Left renal cortex interstitium (tissue), 4 donors: ENCODE results near the gene PACS1. TPM values are rescaled to one million over a fixed set of nuclear protein-coding genes. Genes with fewer than 3 reads are reported as not detected.
"Not testable (repeated sequence)": the region's sequence is repeated elsewhere in the genome, so short reads cannot be mapped to it uniquely, and the experiment has no call there.

Experiments
- DNase-seq, 4 donors: peaks; one replicate each; pipeline ENCODE4 v3.0.0-alpha.2; 2013; ENCODE audit warnings: low read depth in 4 of 4, low spot score in 2 of 4, missing footprints in 1 of 4
- polyA plus RNA-seq, 4 donors: library from polyadenylated mRNA; unstranded; fragments of 120-200 nt; gene quantifications; one replicate each; pipeline ENCODE4 v1.2.1, GENCODE V29; 2013; ENCODE audit not compliant: insufficient read length in 4 of 4

PACS1 gene
- polyA plus RNA-seq, 4 donors = 38.5 to 57.0 (median 50.4) TPM

DNA sequence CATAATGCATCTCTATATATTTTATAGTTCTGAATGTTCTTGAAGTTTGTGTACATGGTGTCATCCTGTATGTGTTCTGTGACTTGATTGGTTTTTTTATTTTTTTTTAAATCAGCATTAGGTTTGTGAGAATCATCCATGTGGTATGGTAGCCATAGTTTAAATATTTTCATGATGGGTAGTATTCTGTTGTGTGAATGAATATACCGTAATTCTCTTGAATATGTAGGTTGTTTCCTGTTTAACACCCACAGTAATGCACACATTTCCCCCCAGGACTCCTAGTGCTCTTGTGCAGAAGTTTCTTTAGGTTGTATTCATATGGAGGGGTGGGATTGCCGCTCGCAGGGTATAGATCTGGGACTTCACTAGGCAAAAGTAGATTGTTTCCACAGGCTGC lies 2.0 kb downstream of the PACS1 start:
- DNase-seq = no peak

DNA sequence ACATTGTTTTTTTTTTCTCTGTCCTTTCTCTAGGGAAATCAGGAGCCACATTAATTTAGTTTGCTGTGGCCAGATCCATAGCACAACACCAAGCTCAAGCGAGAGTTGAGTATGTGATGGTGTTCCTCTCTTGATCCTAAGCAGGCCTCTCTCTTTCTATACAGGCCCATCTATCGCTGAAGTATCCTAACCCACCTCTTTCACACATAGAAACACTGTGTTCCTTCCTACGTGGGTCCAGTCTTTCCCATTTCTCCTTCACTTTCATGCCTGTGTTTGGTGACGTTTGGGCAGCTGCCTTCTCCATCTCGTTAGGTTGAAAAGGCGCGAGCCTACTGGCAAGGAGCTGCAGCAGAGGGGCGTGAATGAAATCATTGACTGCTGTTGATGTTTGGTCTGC lies 2.4 kb downstream of the PACS1 start:
- no peak for DNase-seq

DNA sequence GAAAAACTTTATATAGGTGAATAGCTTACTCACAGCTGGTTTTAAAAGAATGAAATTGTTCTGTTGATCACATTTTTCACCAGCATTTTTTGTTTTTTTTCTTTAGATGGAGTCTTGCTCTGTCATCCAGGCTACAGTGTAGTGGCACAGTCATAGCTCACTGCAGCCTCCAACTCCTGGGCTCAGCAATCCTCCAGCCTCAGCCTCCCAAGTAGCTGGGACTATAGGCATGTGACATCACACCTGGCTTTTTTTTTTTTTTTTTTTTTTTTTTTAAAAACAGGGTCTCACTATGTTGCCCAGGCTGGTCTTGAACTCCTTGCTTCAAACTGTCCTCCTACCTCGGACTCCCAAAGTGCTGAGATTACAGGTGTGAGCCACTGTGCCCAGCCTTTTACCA lies 3.6 kb downstream of the PACS1 start:
- no peak for DNase-seq

DNA sequence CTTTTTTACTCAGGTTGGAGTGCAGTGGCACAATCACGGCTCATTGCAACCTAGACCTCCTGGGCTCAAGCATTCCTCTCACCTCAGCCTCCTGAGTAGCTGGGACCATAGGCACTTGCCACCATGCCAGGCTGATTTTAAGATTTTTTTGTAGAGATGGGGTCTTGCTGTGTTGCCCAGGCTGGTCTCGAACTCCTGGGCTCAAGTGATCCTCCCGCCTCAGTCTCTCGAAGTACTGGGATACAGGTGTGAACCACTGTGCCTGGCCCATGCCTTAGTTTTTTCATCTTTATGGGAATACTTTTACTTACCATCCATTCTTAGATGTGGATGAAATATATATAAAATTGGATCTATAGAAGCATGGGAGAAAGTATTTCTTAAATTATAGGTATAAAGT lies 5.2 kb downstream of the PACS1 start:
- DNase-seq = no peak

DNA sequence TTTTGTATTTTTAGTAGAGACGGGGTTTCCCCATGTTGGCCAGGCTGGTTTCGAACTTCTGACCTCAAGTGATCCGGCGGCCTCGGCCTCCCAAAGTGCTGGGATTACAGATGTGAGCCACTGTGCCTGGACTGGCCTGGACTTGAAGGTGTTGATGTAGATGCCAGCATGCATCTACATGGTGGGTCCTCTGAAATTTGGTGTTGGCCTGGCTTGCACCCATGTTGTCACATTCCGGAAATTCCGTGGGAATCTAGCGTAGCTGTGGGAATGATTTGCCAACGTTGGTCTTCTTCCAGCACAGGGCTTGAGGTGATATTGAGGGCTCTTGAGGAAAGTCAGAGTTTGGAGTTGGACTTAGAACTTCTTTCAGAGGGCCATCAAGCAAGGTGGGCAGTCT lies 6.5 kb downstream of the PACS1 start:
- DNase-seq = no peak

DNA sequence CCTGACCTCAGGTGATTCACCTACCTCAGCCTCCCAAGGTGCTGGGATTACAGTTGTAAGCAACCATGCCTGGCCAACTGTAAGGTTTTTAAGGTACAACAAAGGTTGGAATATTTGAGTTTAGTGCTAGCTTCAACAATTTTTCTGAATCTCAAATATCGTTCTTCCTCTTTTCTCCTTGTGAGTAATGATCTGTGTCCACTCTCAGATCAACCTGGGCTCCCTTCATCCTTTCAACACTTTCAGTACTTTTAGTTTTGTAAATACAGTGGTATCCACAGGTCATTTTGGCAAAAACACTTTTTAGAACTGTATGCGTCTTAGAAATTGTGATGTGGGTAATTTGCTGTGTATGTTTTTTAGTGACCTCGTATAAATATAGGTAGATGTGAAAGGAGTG lies 7.9 kb downstream of the PACS1 start:
- DNase-seq = no peak

DNA sequence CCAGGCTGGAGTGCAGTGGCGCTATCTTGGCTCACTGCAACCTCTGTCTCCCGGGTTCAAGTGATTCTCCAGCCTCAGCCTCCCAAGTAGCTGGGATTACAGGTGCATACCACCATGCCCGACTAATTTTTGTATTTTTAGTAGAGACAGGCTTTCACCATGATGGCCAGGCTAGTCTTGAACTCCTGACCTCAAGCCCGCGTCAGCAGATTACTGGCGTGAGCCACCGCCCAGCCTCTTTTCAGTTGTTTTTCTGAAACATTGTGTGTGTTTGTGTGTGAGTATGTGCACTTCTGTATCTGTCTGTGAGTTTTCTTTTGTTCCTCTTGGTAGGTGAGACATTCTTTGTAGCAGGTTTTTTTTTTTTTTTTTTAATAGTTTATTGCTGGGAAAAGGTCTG lies 8.9 kb downstream of the PACS1 start:
- not testable (repeated sequence) for DNase-seq

DNA sequence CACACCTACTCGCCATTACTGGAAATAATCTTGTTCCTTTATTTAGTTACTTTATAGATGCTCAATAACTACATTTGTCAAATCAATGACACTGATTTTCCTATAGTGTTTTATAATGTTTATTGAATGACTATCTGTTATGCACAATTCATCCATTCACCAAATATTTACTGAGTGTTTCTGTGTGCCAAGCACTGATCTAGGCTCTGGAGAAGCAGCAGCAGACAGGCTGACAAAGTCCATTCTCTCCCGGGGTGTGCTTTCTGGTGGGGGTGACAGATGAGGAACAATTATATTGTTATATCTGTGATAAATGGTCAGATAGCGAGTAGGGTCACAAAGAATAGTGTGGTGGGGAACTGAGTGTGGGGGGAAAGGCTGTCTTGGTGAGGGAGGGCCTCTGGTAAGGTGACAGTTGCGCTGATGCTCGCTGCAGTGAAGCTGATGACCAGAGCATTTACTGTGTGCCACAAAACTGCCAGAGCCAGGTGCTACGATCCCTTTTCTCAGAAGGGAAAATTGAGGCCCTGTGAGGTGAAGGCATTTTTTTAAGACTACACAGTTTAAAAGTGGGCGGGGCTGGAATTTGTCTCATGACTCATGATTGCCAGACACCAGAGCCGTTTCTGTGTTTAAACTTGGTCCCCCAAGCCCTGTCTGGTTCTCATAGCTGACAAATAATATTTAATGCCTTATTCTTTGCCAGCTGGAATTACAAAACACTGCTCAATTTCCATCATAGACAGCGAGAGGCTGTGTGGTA lies 10.2 kb downstream of the PACS1 start:
- no peak for DNase-seq

DNA sequence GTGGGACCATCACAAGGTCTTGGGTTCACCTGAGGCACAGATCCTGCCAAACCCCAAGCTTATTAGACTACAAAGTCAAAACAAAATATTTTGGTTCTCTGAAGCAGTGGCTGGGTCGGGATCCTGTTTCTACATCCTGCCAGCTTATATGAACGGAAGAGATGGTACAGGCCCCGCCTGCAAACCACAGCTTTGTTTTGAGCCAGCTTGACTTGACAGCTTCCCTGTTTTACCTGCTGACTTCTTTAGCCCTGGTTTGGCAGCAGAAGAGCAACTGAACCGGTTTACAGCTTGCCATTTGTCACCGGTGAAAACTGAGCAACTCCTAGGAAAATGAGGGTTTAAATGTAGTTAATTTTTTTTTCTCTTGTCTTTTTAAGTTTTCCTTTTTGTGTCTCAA lies 11.4 kb downstream of the PACS1 start:
- no peak for DNase-seq

DNA sequence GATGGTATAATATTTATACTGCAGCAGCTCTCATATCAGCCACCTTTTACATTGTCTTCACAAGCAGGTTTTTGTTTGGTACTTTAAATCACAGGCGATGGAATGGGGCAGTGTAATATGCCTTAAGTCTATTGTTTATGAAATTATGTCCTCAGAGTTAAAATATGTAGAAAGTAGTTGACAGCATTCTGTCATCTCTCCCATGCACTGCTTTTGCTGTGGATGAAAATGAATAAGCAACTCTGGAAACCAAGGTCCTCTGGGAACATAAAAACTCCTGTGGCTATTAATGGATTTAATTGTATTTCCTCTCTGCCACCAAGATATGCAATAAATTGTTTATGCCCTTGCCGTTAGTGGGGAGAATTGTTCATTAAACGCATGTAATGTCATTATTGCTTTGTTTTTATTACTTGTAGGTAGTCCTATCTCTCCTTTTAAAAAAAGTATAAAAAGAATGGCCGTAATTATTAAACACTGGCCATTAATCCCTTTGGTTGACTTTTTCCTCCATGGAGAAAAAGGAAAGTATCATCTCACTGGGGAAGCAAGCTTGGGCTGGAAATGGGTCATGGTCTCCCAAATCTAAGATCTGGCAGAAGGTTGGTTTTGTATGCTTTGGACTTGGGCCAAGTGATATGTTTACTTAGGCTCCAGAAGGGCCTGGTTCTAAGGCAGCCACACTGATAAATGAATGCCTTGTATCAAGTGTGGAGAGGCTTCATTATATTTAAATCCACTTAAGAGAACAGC lies 13.1 kb downstream of the PACS1 start:
- no peak for DNase-seq

DNA sequence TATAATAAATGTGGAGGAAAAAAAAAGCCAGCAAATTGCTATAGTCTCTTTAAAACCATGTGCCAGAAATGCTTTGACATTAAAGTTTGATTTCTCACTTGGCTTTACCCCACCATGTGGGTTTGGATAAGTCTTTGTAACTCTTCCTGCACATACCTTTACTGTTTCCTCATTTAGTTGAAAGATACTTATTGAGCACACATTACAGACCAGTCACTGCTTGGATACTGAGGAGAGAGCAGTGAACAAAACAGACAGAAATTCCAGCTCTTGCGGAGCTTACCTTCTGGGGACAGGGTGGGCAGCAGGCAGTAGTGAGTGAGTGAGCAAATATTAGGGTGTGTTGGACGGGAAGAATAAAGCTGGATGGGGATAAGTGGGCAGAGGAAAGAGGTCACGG lies 13.7 kb downstream of the PACS1 start:
- DNase-seq = no peak

DNA sequence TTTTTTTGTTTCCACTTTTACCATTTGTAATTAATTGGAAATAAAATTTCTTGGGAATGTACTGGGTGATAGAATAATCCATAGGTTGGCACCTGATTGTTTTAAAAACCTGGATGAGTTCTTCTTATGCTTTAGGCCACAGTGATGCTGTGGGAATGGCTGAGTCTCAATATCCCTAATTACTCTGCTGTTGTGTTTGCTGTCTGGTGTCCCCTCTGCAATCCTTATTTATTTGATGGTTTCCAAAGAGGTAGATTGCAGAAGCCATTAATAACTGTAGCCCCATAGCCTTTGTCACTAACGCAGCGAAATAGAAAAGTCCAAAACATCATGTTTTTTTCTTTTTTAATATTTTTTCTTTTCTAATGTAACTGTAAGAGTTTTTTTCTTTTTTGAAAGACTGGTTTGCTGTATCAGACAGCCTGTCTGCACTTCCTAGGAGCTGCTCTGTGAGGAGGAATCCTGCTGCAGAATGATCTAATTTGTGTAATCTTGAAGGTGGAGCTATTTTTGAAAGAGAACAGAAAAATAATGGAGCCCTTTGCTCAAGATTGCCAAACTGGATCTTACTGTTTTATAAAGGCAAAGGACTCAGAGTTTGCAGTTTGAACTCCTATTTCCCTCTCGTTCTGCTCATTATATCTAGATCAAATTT lies 14.9 kb downstream of the PACS1 start:
- DNase-seq = no peak

DNA sequence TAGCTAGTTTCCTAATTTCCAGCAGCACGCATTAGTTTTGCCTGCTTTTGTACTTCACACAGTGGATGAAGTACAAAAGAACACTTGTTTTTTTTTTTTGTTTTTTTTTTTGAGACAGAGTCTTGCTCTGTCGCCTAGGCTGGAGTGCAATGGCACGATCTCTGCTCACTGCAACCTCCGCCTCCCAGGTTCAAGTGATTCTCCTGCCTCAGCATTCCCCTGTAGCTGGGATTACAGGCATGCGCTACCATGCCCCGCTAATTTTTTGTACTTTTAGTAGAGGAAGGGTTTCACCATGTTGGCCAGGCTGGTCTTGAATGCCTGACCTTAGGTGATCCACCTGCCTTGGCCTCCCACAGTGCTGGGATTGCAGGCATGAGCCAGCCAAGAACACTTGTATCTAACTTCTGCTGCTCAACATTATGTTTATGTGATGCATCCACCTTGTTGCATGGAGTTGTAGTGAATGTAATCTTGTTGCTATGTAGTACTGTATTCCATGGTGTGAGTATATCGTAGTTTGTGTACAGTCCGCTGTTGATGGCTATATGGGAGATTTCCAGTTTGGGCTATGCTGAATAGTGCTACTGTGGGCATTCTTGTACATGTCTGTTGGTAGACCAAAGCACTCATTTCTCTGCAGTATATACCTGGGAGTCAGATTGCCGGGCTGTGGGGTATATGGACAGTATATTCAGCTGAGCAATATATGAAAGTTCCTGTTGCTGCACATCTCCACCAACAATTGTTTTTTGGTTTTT lies 17.3 kb downstream of the PACS1 start:
- DNase-seq = no peak

DNA sequence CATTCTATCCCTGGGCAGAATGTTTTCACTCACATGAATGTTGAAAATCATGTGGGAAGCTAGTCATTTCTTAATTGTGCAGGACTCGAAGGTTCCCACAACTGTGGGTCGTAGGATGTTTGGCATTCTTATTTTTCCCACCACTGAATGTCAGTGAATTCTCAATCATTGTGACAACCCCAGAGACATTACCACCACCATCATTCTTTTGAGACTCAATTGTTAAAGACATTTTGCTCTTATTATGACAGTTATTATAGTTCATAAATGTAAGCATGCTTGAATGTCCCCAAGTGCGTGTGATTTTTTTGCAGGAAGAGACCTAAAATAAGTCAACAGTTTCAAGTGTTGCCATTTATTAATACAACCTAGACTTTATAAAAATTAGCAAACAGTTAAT lies 19.0 kb downstream of the PACS1 start:
- no peak for DNase-seq

DNA sequence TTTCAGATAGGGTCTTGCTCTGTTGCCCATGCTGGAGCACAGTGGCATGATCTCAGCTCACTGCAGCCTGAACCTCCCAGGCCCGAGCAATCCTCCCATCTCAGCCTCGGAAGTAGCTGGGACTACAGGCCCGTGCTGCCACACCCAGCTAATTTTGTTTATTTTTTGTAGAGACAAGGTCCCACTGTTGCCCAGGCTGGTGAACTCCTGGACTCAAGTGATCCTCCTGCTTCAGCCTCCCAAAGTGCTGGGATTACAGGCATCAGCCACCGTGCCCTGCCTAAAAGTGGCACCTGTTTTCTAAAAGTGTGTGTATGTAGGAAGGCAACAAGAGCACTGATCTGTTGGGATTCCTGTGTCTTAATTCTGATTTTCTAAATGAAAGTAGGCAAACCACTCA lies 20.2 kb downstream of the PACS1 start:
- no peak for DNase-seq

DNA sequence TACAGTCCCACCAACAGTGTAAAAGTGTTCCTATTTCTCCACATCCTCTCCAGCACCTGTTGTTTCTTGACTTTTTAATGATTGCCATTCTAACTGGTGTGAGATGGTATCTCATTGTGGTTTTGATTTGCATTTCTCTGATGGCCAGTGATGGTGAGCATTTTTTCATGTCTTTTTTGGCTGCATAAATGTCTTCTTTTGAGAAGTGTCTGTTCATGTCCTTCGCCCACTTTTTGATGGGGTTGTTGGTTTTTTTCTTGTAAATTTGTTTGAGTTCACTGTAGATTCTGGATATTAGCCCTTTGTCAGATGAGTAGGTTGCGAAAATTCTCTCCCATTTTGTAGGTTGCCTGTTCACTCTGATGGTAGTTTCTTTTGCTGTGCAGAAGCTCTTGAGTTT lies 22.1 kb downstream of the PACS1 start:
- DNase-seq = not testable (repeated sequence)

DNA sequence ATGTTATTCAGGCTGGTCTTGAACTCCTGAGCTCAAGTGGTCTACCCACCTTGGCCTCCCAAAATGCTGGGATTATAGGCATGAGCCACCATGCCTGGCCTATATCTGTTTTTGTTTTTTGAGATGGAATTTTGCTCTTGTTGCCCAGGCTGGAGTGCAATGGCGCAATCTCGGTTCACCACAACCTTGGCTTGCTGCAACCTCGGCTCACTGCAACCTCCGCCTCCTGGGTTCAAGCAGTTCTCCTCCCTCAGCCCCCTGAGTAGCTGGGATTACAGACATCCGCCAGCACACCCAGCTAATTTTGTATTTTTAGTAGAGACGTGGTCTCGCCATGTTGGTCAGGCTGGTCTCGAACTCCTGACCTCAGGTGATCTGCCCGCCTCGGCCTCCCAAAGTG lies 29.7 kb downstream of the PACS1 start:
- not testable (repeated sequence) for DNase-seq

DNA sequence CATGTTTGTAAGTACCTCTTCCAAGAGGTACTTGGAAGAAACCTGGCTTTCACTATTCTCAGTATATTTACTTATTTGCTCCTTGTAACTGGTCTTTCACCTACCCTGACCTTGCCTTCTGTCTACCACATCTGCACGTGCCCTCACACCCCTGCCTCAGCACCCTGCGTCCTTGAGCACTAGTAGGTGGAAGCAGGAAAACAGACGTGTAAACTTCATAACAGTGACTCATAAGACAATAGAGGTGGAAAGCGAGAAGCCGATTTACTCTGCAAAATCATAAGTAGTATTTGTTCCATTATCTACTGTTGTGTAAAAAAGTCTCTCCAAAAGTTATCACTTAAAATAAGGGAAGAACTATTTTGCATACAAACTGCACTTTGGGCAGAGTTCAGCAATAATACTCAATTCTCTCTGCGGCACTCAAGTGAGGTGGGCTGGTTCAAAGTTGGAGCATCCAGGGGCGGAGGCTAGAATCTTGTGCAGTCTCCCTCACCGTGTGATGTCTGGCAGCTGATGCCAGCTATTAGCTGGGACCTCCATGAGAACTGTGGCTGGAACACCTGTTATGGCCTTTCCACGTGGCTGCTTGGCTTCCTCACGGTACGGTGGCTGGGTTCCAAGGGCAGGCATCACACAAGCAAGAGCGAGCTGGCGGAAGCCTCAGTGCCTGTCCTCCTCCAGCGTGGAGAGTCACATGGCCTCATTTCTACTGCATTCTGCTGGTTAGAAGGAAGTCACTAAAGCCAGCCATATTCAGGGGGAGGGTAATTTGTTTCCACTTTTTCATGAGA lies 30.4 kb downstream of the PACS1 start:
- DNase-seq = peak in 2 of 4 donors; percentile 30 to 38

DNA sequence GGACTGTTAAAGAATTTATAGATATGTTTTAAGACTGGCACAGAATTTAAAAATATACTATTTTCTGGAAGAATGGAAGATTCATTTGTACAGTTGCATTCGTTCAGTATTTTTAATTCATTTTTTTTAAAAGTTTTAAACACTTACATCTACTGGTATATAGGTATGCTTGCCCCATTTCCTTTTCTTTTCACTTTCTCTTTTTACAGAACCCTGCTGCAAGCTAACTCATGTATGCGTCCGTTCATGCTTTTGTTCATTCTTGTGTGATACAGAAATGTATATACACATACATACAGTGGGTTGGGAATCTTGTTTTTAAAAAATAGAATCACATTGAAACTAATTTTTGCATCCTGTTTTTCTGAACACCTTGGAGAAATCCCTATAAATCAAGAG lies 31.0 kb downstream of the PACS1 start:
- DNase-seq = no peak

DNA sequence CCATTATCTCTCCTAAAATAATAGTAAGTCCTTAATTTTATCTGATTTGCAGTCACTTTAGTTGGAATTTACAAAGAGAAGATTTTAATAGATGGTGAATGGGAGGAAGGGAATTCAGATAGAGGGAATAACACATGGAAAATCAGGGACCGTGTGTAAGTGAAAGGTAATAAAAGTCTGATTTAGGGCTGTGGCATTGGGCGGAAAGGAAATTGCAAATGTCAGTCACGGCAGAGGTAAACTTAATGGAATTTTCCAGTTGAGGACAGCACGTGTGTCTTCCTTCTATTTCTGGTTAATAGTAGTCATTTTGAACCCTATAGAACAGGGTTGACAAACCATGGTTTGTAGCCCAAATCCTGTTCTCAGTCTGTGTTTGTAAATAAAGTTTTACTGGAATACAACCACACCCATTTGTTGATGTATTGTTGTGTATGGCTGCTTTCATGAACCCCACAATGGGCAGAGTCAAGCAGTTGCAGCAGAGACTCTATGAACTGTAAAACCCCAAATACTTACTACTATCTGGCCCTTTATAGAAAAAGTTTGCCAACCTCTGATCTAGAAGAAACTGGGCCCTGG lies 34.1 kb downstream of the PACS1 start:
- DNase-seq = no peak
